Transverse colon (tissue), 3 donors: Measurements from ENCODE around the gene ENOPH1.

Experiments
- EP300 ChIP-seq: sonication (generic); formaldehyde crosslinking; IDR thresholded peaks from one replicate; pipeline ENCODE4 v1.6.1; 2017; ENCODE audit warnings: antibody characterized with exemption, low read depth
- TF ChIP-seq, protein P1 (sequence below), 5 experiments: fragments of 200-600 bp in 3 of 5; fragments of 450-650 bp in 2 of 5; sonication (generic) in 3 of 5; IDR thresholded peaks; 1 replicate in 2 of 5; 2 replicates in 3 of 5; pipeline ENCODE4 v1.5.1; 2016 to 2017; ENCODE audit warnings: antibody characterized with exemption in 5 of 5, inconsistent platforms in 3 of 5, mild to moderate bottlenecking in 2 of 5, moderate library complexity in 1 of 5

DNA sequence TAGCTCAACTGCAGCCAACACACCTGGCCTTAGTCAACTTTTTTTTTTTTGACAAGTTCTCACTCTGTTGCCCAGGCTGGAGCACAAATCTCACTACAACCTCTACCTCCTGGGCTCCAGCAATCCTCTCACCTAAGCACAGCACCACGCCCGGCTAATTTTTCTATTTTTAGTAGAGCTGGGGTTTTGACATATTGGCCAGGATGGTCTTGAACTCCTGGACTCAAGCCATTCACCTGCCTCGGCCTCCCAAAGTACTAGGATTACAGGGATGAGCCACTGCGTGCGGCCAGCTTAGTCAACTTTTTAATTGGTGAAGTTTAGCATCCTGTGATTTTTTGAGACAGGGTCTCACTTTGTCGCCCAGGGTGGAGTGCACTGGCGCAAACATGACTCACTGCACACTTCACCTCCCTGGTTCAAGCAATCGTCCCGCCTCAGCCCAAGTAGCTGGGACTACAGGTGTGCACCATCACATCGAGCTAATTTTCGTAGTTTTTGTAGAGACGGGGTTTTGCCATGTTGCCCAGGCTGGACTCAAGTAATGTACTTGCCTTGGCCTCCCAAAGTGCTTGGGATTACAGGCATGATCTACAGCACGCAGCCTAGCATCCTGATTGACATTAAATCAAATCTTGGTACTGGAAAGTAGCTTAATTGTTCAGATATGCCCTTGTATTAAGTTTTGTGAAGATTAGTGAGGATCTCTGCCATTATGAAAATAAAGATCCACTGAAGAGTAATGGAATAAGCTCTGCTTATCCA is 8.4 kb upstream of the ENOPH1 start:
- TF ChIP-seq, protein P1, sequence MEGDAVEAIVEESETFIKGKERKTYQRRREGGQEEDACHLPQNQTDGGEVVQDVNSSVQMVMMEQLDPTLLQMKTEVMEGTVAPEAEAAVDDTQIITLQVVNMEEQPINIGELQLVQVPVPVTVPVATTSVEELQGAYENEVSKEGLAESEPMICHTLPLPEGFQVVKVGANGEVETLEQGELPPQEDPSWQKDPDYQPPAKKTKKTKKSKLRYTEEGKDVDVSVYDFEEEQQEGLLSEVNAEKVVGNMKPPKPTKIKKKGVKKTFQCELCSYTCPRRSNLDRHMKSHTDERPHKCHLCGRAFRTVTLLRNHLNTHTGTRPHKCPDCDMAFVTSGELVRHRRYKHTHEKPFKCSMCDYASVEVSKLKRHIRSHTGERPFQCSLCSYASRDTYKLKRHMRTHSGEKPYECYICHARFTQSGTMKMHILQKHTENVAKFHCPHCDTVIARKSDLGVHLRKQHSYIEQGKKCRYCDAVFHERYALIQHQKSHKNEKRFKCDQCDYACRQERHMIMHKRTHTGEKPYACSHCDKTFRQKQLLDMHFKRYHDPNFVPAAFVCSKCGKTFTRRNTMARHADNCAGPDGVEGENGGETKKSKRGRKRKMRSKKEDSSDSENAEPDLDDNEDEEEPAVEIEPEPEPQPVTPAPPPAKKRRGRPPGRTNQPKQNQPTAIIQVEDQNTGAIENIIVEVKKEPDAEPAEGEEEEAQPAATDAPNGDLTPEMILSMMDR (IDR thresholded peaks at IDR 0.05), result no peak
- TF ChIP-seq EP300, result no peak
